Keratinocyte (primary cell): ENCODE results near the gene NEK6.

ENCODE experiments used
- CTCF ChIP-seq, 3 experiments: IDR thresholded peaks in 1 of 3; conservative IDR thresholded peaks in 1 of 3; optimal IDR thresholded peaks in 1 of 3; 2 replicates in 2 of 3; 3 replicates in 1 of 3; pipeline versions ENCODE3 to v1.5.1; 2011; ENCODE audit warnings: low read length in 3 of 3, mild to moderate bottlenecking in 3 of 3, moderate library complexity in 2 of 3, control low read depth in 1 of 3, inconsistent platforms in 1 of 3; ENCODE audit not compliant: insufficient read depth in 2 of 3; ENCODE audit errors: extremely low read depth in 1 of 3
- EZH2 ChIP-seq: IDR thresholded peaks from one replicate; pipeline ENCODE4 v1.6.1; 2012; ENCODE audit warnings: inconsistent platforms, mild to moderate bottlenecking, low read length, moderate library complexity

- TF ChIP-seq CTCF (optimal IDR thresholded peaks at IDR 0.05 in 1 of 3, IDR thresholded peaks at IDR 0.05 in 1 of 3, conservative IDR thresholded peaks at IDR 0.05 in 1 of 3; ENCODE audit: extremely low read depth in 1 of 3, insufficient read depth in 2 of 3, low read length in 3 of 3) (peak in 1 of 3 experiments; percentile 24), EZH2 (no peak)
Measured at GRCh38 chr9:124267271-124267807, 9.6 kb downstream of the NEK6 start.
